Measurements from ENCODE around the gene SKIC8. TPM values are rescaled to one million over a fixed set of nuclear protein-coding genes. Genes with fewer than 3 reads are reported as not detected.

The SKIC8 gene
- total and polyA plus RNA-seq, 2 of the 13 experiments (the other 11 are each of a cell fraction or from before 2014, with no cell fraction given), result 69.5 to 70.6 TPM

GRCh38 chr15:78334845-78335244 lies 35.4 kb upstream of the SKIC8 start (continued):
- TF ChIP-seq, protein P1, sequence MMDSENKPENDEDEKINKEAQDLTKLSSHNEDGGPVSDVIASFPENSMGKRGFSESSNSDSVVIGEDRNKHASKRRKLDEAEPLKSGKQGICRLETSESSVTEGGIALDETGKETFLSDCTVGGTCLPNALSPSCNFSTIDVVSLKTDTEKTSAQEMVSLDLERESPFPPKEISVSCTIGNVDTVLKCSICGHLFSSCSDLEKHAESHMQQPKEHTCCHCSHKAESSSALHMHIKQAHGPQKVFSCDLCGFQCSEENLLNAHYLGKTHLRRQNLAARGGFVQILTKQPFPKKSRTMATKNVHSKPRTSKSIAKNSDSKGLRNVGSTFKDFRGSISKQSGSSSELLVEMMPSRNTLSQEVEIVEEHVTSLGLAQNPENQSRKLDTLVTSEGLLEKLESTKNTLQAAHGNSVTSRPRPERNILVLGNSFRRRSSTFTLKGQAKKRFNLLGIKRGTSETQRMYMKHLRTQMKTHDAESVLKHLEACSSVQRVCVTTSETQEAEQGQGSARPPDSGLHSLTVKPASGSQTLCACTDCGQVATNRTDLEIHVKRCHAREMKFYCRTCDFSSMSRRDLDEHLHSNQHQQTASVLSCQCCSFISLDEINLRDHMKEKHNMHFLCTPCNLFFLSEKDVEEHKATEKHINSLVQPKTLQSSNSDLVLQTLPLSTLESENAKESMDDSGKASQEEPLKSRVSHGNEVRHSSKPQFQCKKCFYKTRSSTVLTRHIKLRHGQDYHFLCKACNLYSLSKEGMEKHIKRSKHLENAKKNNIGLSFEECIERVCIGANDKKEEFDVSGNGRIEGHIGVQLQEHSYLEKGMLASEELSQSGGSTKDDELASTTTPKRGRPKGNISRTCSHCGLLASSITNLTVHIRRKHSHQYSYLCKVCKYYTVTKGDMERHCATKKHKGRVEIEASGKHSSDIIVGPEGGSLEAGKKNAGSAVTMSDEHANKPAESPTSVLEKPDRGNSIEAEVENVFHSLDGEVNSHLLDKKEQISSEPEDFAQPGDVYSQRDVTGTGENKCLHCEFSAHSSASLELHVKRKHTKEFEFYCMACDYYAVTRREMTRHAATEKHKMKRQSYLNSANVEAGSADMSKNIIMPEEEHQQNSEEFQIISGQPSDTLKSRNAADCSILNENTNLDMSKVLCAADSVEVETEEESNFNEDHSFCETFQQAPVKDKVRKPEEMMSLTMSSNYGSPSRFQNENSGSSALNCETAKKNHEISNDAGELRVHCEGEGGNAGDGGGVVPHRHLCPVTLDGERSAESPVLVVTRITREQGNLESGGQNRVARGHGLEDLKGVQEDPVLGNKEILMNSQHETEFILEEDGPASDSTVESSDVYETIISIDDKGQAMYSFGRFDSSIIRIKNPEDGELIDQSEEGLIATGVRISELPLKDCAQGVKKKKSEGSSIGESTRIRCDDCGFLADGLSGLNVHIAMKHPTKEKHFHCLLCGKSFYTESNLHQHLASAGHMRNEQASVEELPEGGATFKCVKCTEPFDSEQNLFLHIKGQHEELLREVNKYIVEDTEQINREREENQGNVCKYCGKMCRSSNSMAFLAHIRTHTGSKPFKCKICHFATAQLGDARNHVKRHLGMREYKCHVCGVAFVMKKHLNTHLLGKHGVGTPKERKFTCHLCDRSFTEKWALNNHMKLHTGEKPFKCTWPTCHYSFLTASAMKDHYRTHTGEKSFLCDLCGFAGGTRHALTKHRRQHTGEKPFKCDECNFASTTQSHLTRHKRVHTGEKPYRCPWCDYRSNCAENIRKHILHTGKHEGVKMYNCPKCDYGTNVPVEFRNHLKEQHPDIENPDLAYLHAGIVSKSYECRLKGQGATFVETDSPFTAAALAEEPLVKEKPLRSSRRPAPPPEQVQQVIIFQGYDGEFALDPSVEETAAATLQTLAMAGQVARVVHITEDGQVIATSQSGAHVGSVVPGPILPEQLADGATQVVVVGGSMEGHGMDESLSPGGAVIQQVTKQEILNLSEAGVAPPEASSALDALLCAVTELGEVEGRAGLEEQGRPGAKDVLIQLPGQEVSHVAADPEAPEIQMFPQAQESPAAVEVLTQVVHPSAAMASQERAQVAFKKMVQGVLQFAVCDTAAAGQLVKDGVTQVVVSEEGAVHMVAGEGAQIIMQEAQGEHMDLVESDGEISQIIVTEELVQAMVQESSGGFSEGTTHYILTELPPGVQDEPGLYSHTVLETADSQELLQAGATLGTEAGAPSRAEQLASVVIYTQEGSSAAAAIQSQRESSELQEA (CRISPR knock-in tag; IDR thresholded peaks at IDR 0.05; ENCODE audit: not compliant biosample characterization), result no peak

DNA sequence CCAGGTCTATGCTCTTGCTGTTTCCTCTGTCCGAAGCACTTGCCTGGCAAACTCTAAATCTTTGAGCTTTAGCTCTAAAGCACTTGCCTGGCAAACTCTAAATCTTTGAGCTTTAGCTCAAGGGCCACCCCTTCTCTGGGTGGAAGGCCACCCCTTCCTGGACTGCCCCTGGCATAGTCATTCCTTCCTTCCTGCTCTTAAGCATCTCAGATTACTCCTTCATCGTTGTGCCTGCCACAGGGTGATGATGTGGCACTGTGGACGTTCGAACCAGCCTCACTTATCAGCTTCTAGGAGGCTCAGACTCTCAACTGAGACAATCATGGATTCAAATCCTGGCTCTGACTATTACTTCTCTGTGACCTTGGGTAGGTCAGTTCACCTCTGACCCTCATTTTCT lies 30.2 kb upstream of the SKIC8 start:
- BruUV-seq (replicated peaks), result no TSS peak
- Histone ChIP-seq H3K36me3 (replicated peaks in 1 of 2; ENCODE audit: control insufficient read depth in 1 of 2, insufficient read depth in 2 of 2, low read length in 2 of 2) (no peaks in the 10 kb centered on the region), H3K27ac (ENCODE audit: extremely low read length, insufficient read depth, low read length) (no peak overlapping the region), H2AFZ (ENCODE audit: low read length) (no peak overlapping the region), H3K9me3 (ENCODE audit: low read length) (no peaks in the 10 kb centered on the region), H3K27me3 (ENCODE audit: control insufficient read depth in 1 of 2, insufficient read depth in 2 of 2, low read length in 2 of 2) (peaks cover 2 to 7% of the 10 kb centered on the region in 2 experiments; a peak in 1 of 5 replicates), H3K4me2 (ENCODE audit: low read depth, low read length) (no peak overlapping the region), H3K4me3 (replicated peaks in 1 of 3; ENCODE audit: insufficient read depth in 1 of 3, low read depth in 2 of 3, low read length in 3 of 3) (no peak overlapping the region), H3K79me2 (ENCODE audit: insufficient read depth, low read length) (no peaks in the 10 kb centered on the region), H4K20me1 (ENCODE audit: insufficient read depth, low read length) (no peaks in the 10 kb centered on the region), H3K4me1 (ENCODE audit: insufficient read depth, low read length) (no peaks in the 10 kb centered on the region), H3K9ac (ENCODE audit: insufficient read depth, low read depth, low read length) (no peak overlapping the region)
- no peak for ATAC-seq
- intact Hi-C loops (cut with micrococcal nuclease; ENCODE audit: unreplicated experiment), result no loop called here
- no peak for DNase-seq (ENCODE audit: low spot score)
- in situ Hi-C loops (cut with HindIII; ENCODE audit: extremely low pct_ligation_motif_present, low pct_unique_long_range_greater_than_20kb), result no loop called here
- CTCF ChIA-PET (ENCODE audit: low intra/inter-chr PET ratio, low total read pairs), result no interaction called here
- POLR2A ChIA-PET, result no interaction called here
- WGBS (ENCODE audit: low lambda C conversion rate), result 5% methylated on average over 4 of the region's 4 CpGs
- no peak for TF ChIP-seq SMARCE1 (IDR thresholded peaks at IDR 0.05; ENCODE audit: borderline replicate concordance)
- no peak for TF ChIP-seq KLF12 (CRISPR knock-in tag; IDR thresholded peaks at IDR 0.05; ENCODE audit: borderline replicate concordance)
- TF ChIP-seq ATF7 (IDR thresholded peaks at IDR 0.05), result no peak
- no peak for TF ChIP-seq ATF7 (CRISPR knock-in tag; IDR thresholded peaks at IDR 0.05)
- no peak for FAIRE-seq
